SW 1271 (cell line): ENCODE results near the gene CCDC178.
"Not testable (repeated sequence)": the region's sequence is repeated elsewhere in the genome, so short reads cannot be mapped to it uniquely, and the experiment has no call there.

Experiments used
- DNase-seq, 2 experiments: peaks; one replicate each; lab custom pipeline; 2025; lab: John Stamatoyannopoulos, UW

CCDC178 gene

GRCh38 chr18:33356735-33357134, 83.8 kb downstream of the CCDC178 start:
- DNase-seq: no peak

GRCh38 chr18:33355756-33356155, 84.8 kb downstream of the CCDC178 start:
- DNase-seq: no peak

DNA sequence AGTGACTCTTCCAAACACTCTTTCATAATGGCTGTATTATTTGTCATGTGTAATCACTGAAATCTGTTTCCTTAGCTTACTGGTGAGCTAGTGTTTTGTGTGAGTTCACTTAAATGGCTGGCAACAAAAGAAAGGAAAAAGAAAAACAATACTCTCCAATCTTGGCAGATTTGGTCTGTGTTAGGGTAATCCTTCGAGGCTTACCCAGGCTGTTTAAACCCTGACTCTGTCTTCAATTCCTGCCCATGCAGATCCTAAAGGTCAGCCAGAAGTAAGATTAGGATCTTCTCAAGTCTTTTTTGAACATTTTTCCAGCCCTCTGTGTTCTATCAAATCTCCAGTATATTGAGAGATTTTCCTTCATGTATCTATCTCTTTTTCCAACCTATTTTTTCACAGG, 85.3 kb downstream of the CCDC178 start:
- DNase-seq: no peak

DNA sequence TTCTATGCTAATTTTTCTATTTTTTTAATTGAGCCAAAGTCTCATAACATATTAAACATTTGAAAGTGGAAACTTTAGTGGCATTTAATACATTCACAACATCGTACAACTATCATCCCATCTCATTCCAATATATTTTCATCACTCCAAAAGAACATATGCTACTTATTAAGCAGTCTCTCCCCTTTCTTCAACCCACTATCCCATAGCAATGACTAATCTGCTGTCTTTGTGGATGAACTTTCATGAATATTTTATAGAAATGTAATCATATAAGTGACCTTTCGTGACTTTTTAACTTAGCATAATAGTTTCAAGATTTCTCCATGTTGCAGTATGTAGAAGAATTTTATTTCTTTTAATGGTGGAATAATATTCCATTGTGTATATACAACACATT, 90.3 kb downstream of the CCDC178 start:
- no peak for DNase-seq

GRCh38 chr18:33339733-33340132, 100.8 kb downstream of the CCDC178 start:
- DNase-seq: not testable (repeated sequence)

- no peak for DNase-seq
These were observed 105.7 kb downstream of the CCDC178 start for GRCh38 chr18:33334781-33335180.

GRCh38 chr18:33330711-33331110, 109.8 kb downstream of the CCDC178 start:
- DNase-seq: no peak

- no peak for DNase-seq
These were observed 113.5 kb downstream of the CCDC178 start for GRCh38 chr18:33326975-33327374.

- no peak for DNase-seq
These were observed 122.9 kb downstream of the CCDC178 start for GRCh38 chr18:33317640-33318039.

GRCh38 chr18:33316146-33316587, 124.4 kb downstream of the CCDC178 start:
- no peak for DNase-seq

DNA sequence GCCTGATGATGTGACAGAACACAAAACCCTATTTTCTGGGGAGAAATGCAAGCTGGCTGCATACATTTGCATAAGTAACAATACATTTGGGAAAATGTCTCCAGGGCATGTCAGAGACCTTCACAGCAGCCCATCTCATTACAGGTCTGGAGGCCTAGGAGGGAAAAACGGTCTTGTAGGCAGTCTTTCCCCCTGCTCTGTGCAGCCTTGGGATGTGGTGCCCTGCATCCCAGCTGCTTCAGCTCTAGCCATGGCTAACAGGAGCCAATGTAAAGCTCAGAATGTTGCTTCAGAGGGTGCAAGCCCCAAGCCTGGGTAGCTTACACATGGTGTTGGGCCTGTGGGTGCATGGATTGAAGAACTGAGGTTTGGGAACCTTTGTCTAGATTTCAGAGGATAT, 133.0 kb downstream of the CCDC178 start:
- no peak for DNase-seq

DNA sequence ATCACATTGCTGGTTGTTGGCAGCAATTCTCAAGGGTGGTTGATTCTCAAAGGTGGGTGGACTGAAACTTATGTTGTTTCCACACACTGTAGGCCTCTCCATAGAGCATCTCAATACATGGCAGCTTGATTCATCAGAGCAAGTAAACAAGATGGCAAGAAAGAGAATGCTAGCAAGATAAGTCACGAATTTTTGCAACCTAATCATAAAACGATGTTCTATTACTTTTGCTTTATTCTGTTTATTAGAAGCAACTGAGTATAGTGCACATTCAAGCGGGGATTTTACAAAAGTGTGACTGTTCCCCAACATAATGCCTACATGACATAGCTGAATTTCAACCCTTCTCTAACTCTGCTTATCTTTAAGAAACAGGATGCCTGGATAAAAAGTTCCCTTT, 136.2 kb downstream of the CCDC178 start:
- no peak for DNase-seq

DNA sequence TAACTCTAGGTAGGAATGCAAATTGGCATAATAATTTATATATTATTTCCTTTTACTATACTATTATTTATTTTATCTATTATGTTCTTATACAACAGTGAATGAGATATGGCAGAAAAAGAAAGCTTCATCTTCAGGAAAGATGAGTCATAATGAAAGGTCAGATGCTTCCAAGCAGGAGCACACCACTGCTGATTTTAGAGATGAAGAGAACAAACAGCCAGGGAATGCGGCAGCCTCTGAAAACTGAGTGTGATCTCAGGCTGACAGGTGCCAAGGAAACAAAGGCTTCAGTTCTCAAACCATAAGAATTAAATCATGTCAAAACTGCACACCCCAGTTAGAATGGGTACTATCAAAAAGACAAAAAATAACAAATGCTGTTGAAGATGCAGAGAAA, 149.0 kb downstream of the CCDC178 start:
- DNase-seq: no peak

DNA sequence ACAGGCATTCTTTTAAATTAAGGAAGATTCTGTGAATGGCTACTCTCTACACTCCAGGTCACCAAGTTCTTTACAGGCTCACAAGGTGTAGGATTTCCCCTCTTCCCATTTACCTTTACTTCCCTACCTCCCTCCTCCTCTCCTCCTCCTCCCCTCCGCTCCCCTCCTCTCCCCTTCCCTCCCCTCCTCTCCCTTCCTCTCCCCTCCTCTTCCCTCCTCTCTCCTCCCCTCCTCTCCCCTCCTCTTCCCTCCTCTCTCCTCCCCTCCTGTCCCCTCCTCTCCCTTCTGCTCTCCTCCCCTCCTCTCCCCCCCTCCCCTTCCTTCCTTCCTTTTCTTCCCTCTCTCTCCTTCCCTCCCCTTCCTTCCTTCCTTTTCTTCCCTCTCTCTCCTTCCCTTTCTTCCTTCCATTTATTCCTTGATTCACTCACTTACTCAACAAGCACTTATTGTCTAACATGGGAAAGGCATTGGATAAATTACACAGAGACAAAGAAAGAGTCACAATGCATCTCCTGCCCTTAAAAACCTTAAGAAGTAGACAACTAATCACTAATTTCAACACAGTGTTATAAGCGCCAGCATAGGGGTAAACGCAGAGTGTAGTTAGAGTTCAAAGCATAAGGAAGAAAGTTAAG, 152.3 kb downstream of the CCDC178 start:
- DNase-seq: no peak

GRCh38 chr18:33282709-33283333, 157.7 kb downstream of the CCDC178 start:
- DNase-seq: no peak

DNA sequence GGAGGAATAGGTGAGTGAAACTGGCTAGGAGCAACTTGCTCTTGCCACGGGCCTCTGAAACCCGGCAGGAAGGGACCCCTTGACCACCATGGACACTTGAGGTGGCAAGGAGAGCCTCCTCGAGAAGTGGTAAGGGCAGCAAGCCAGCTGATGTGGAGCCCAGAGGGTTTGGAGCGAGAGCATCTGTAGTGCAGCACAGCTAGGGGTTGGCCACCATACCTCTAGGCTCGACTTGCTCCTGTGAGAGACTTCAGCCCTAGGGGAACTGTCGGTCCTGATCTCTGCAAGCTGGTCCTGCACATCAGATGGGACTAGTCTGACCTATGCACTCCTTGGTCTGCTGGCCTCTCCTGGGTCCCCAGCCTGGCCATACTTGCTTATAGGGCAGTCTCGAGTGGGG, 158.4 kb downstream of the CCDC178 start:
- DNase-seq: no peak

DNA sequence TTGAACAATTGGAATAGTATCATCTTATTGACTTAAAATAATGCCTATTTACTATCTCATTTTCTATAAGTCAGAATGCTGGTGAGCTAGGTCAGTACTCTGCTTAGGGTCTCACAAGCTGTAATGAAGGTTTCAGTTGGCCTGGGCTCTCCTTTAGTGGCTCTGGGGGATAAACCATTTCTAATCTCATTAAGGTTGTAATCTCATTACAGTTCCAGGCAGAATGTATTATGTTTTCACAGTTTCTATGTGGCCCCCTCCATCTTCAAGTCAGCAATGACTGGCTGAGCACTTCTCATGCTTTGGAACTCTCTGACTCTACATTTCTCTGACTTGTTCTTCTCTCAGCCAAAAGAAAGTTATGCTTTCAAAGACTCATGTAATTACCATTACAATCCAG, 163.1 kb downstream of the CCDC178 start:
- DNase-seq: no peak

- no peak for DNase-seq
These were observed 164.7 kb downstream of the CCDC178 start for GRCh38 chr18:33275843-33276242.

- no peak for DNase-seq
These were observed 170.2 kb downstream of the CCDC178 start for GRCh38 chr18:33270297-33270696.

DNA sequence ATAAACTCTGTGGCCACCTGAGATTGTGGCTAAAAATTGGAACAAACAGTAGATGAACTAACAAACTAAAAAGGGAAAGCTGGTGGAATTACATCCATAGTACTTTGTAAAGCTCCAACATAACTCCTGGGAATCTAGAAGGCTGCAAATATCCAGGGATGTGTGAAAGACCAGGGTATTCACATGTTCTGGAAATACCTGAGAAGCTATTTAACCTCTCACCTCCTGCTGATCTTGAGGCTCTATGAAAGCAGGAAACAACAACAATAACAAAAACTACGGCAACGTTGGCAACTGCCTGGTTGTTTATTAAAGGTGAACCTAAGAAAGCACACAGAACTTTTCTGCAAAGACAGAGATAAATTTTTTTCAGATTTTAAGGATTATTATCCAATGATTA, 171.3 kb downstream of the CCDC178 start:
- DNase-seq: no peak

DNA sequence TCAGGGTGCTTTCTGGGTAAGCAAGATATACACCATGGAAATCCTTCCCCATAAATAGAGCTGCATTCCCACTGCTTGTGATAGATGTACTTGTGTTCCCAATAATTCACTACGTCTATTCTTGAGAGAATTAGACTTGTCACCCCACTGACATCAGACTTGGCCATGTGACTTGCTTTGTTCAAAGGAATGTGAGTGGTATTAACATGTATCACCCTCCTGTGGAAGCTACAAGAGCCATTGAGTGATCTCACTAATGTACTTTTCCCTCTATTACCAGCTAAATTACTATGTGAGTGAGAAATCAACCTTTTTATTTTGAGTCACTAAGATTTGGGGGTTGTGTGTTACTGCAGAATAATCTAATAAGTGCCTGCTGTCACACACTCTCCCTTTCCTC, 176.0 kb downstream of the CCDC178 start:
- DNase-seq: no peak

DNA sequence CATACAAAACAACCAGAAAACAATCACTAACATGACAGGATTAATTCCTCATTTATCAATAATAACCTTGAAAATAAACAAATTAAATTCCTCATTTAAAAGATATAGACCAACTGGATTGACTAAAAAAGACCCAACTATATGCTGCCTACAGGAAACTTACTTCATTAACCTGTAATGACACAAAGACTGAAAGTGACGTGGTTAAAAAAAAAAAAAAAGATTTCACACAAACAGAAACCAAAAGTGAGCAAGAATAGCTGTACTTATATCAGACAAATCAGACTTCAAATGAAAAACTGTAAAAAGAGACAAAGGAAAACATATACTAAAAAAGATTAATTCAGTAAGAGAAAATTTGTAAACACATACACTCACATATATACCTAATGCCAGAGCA, 201.2 kb downstream of the CCDC178 start:
- DNase-seq: no peak

- no peak for DNase-seq
These were observed 208.2 kb downstream of the CCDC178 start for GRCh38 chr18:33232318-33232626.
